ENCODE measurements around the gene DDR1. TPM values are rescaled to one million over a fixed set of nuclear protein-coding genes. Genes with fewer than 3 reads are reported as not detected.
A peak's percentile ranks its signal among the peaks of the same experiment; 100 is the strongest.

The DDR1 gene
- total RNA-seq, 1 donor from 2014 or later: 80.9 TPM

- intact Hi-C loops (cut with DNase I): no loop called here
- Histone ChIP-seq H3K27me3 (ENCODE audit: low read depth) (no peaks in the 10 kb centered on the region), H3K9me3 (no peaks in the 10 kb centered on the region), H3K4me3 (peak overlapping the region; percentile 62), H3K4me1 (peaks cover 41% of the 10 kb centered on the region), H3K36me3 (no peaks in the 10 kb centered on the region), H3K27ac (peak overlapping the region; percentile 78)
- DNase-seq: peak; percentile 83
- peak; percentile 72 to 78 for ATAC-seq
- TF ChIP-seq, protein P1, sequence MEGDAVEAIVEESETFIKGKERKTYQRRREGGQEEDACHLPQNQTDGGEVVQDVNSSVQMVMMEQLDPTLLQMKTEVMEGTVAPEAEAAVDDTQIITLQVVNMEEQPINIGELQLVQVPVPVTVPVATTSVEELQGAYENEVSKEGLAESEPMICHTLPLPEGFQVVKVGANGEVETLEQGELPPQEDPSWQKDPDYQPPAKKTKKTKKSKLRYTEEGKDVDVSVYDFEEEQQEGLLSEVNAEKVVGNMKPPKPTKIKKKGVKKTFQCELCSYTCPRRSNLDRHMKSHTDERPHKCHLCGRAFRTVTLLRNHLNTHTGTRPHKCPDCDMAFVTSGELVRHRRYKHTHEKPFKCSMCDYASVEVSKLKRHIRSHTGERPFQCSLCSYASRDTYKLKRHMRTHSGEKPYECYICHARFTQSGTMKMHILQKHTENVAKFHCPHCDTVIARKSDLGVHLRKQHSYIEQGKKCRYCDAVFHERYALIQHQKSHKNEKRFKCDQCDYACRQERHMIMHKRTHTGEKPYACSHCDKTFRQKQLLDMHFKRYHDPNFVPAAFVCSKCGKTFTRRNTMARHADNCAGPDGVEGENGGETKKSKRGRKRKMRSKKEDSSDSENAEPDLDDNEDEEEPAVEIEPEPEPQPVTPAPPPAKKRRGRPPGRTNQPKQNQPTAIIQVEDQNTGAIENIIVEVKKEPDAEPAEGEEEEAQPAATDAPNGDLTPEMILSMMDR (IDR thresholded peaks at IDR 0.05): no peak
These were observed 1.3 kb upstream of the DDR1 start for GRCh38 chr6:30882759-30883684.

GRCh38 chr6:30884521-30885480 is 482 bp downstream of the DDR1 start:
- Histone ChIP-seq H3K4me1 (peaks cover 40% of the 10 kb centered on the region), H3K4me3 (peak overlapping the region; percentile 62), H3K27ac (peak overlapping the region; percentile 76), H3K27me3 (ENCODE audit: low read depth) (no peaks in the 10 kb centered on the region), H3K36me3 (peaks cover 10% of the 10 kb centered on the region), H3K9me3 (no peaks in the 10 kb centered on the region)
- peak; percentile 44 to 46 for ATAC-seq
- TF ChIP-seq, protein P1 (IDR thresholded peaks at IDR 0.05): no peak
- intact Hi-C loops (cut with DNase I): no loop called here
- no peak for DNase-seq

DNA sequence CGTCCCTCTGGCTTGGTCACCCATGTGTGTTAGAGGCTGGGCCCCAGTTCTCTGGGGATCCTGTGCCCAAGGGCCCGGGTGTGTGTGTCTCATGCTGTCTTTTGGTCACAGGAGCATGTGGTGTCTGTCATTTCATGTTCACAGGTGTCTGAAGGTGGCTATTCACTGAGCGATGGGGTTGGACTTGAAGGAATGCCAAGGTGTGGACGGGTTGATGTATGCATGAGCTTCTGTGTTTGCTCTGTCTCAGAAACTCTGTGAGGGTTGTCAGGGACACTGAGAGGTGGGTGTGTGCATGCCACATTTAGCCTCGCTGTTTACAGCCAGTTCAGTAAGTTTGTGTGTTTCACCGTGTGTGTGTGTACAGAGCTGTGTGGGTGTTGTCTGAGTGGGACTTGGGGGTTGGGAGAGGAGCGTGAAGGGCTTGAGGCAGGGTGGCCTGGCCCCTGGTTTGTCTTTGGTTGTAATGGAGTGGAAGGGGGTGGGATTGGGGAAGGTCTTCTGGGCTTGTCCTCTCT is 1.2 kb downstream of the DDR1 start:
- H3K4me1 ChIP-seq: peaks cover 40% of the 10 kb centered on the region
- ATAC-seq (peak; percentile 65 to 68), DNase-seq (no peak)
- H3K27me3 ChIP-seq (ENCODE audit: low read depth): no peaks in the 10 kb centered on the region
- no peaks in the 10 kb centered on the region for H3K9me3 ChIP-seq
- H3K36me3 ChIP-seq: peaks cover 16% of the 10 kb centered on the region
- TF ChIP-seq, protein P1 (IDR thresholded peaks at IDR 0.05): no peak
- peak overlapping the region; percentile 62 for H3K4me3 ChIP-seq
- peak overlapping the region; percentile 76 for H3K27ac ChIP-seq
- intact Hi-C loops (cut with DNase I): no loop called here

DNA sequence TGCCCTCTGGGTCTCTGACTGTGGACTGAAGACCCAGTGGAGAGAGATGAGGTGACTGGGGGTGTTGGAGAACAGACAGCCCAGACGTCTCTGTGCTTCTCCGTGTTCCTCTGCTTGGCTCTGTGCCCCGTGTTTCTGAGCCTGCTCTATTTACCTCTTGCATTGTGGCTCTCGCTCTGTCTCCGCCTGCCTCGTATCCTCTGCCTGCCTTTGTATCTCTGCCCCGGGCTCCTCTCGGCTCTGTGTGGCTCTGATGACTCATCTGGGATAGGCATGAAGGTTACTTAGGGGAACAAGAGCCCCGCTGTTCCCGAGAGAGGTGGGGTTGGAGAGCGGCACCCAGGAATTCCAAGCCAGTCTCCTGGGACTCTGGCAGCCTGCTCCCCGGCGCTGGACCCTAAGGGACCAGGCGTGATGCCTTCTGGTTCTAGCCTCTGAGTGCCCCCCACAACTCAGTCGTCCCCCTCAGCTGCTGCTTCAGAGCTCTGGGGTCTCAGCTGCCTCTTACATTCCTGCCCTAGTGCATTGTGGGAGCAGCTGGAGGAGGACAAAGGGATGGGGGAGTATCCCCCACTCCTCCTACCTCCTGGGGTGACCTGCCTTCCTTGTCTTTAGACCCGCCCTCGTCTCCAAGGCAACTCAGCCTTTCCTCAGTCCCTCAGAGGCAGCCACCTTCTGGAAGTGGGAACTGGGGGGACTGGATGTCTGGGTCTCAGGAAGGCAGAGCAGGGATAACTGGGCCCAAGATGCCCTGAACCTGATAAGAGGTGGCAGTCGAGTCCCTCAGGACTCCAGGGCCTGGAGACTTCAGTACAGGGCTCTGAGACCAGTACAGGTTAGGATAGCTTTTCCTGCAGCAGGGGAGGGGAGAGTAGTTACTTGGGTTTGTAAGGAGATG is 1.9 kb downstream of the DDR1 start:
- no peak for DNase-seq
- peaks cover 40% of the 10 kb centered on the region for H3K4me1 ChIP-seq
- H3K9me3 ChIP-seq: no peaks in the 10 kb centered on the region
- intact Hi-C loops (cut with DNase I): no loop called here
- peak overlapping the region; percentile 67 for H3K27ac ChIP-seq
- H3K36me3 ChIP-seq: peaks cover 22% of the 10 kb centered on the region
- H3K27me3 ChIP-seq (ENCODE audit: low read depth): no peaks in the 10 kb centered on the region
- peak overlapping the region; percentile 62 for H3K4me3 ChIP-seq
- TF ChIP-seq, protein P1 (IDR thresholded peaks at IDR 0.05): no peak
- ATAC-seq: peak; percentile 0 to 20

All from lower lobe of right lung (tissue), 2 donors.